HL-60 (cell line): Measurements from ENCODE around the gene TYROBP.

Experiments used
- CTCF ChIP-seq: IDR thresholded peaks from one replicate; pipeline ENCODE4 v1.5.1; 2011; ENCODE audit warnings: low read length, control low read depth, inconsistent platforms; ENCODE audit not compliant: insufficient read depth
- GABPA ChIP-seq: IDR thresholded peaks from 2 replicates; pipeline ENCODE4 v1.6.1; 2012; ENCODE audit warnings: low read depth
- POLR2AphosphoS5 ChIP-seq: IDR thresholded peaks from 2 replicates; pipeline ENCODE4 v1.6.1; 2012; ENCODE audit warnings: low read depth
- SPI1 ChIP-seq: IDR thresholded peaks from 2 replicates; pipeline ENCODE4 v1.6.1; 2012; ENCODE audit warnings: low read depth, mild to moderate bottlenecking, borderline replicate concordance

- TF ChIP-seq POLR2AphosphoS5 (no peak), CTCF (no peak), GABPA (no peak), SPI1 (no peak)
Measured at GRCh38 chr19:35871611-35872010, 36.5 kb downstream of the TYROBP start.
